ENCODE data around the gene TPO.

- TF ChIP-seq, protein P1, sequence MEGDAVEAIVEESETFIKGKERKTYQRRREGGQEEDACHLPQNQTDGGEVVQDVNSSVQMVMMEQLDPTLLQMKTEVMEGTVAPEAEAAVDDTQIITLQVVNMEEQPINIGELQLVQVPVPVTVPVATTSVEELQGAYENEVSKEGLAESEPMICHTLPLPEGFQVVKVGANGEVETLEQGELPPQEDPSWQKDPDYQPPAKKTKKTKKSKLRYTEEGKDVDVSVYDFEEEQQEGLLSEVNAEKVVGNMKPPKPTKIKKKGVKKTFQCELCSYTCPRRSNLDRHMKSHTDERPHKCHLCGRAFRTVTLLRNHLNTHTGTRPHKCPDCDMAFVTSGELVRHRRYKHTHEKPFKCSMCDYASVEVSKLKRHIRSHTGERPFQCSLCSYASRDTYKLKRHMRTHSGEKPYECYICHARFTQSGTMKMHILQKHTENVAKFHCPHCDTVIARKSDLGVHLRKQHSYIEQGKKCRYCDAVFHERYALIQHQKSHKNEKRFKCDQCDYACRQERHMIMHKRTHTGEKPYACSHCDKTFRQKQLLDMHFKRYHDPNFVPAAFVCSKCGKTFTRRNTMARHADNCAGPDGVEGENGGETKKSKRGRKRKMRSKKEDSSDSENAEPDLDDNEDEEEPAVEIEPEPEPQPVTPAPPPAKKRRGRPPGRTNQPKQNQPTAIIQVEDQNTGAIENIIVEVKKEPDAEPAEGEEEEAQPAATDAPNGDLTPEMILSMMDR (IDR thresholded peaks at IDR 0.05; ENCODE audit: low read length): no peak
- TF ChIP-seq EZH2 (optimal IDR thresholded peaks at IDR 0.05; ENCODE audit: low read depth, low read length): no peak
- TF ChIP-seq EZH2phosphoT487 (IDR thresholded peaks at IDR 0.05; ENCODE audit: low read length): no peak
Measured at GRCh38 chr2:1374287-1374686, 39.0 kb upstream of the TPO start.

Data from MM.1S (cell line).